OCI-LY3 (cell line): ENCODE data around the gene GLRX.

Experiments used
- EZH2phosphoT487 ChIP-seq: fragments of 200-600 bp; shearing (Covaris generic); IDR thresholded peaks from 2 replicates; pipeline ENCODE4 v1.6.1; 2018; ENCODE audit warnings: antibody characterized with exemption, mixed run types, low read depth
- TF ChIP-seq, protein P1 (sequence below): fragments of 200-600, 300-600 bp; sonication (generic); IDR thresholded peaks from 2 replicates; pipeline ENCODE4 v1.5.1; 2014; ENCODE audit warnings: antibody characterized with exemption, low read length, low read depth

DNA sequence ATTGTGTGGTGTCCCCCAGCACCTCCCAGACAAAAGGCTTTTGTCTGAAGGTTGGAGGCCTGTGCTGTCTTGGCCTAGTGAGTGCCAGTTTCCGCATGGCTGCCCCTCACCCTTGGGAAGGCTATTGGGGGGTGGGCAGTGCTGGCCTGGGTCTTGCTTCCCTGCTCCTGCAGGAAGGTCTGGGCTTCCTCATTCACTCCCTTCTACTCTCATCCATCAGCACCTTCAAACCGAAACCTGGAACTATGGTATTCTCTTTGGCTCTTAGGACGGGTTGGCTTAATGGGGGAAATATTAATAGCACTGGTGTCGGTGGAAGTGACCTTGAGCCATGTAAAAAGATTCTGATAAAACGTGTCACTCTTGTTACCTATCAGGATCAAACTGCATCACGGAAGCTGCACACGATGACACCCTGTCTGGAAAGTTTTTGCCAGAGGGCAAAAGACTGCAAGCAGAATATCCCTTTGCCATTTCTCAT is 34.0 kb upstream of the GLRX start:
- TF ChIP-seq, protein P1, sequence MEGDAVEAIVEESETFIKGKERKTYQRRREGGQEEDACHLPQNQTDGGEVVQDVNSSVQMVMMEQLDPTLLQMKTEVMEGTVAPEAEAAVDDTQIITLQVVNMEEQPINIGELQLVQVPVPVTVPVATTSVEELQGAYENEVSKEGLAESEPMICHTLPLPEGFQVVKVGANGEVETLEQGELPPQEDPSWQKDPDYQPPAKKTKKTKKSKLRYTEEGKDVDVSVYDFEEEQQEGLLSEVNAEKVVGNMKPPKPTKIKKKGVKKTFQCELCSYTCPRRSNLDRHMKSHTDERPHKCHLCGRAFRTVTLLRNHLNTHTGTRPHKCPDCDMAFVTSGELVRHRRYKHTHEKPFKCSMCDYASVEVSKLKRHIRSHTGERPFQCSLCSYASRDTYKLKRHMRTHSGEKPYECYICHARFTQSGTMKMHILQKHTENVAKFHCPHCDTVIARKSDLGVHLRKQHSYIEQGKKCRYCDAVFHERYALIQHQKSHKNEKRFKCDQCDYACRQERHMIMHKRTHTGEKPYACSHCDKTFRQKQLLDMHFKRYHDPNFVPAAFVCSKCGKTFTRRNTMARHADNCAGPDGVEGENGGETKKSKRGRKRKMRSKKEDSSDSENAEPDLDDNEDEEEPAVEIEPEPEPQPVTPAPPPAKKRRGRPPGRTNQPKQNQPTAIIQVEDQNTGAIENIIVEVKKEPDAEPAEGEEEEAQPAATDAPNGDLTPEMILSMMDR, result no peak
- TF ChIP-seq EZH2phosphoT487, result no peak
